T47D (cell line): Measurements from ENCODE around the gene CLCN7.
"Not testable (repeated sequence)": the region's sequence is repeated elsewhere in the genome, so short reads cannot be mapped to it uniquely, and the experiment has no call there.

Source experiments
- DNase-seq, 2 experiments: peaks; one replicate each; pipeline versions ENCODE4 v3.0.0 to v3.0.0-alpha.2; 2011 to 2012; ENCODE audit warnings: low read depth in 1 of 2, low spot score in 1 of 2
- JUND ChIP-seq: IDR thresholded peaks from 2 replicates; pipeline ENCODE4 v1.6.1; 2012; ENCODE audit warnings: low read depth
- in situ Hi-C: cut with HindIII; loops from 2 replicates; pipeline ENCODE4 v1.10.0; 2016; ENCODE audit warnings: low sequenced_read_pairs, low pct_unique_long_range_greater_than_20kb

Gene CLCN7

GRCh38 chr16:1491327-1491726 lies 16.5 kb upstream of the CLCN7 start:
- peak in 1 of 2 experiments; percentile 24 for DNase-seq
- in situ Hi-C loops, result no loop called here
- no peak for TF ChIP-seq JUND

GRCh38 chr16:1489077-1489476 lies 14.2 kb upstream of the CLCN7 start:
- no peak for TF ChIP-seq JUND
- no peak for DNase-seq
- in situ Hi-C loops, result no loop called here

- DNase-seq, result no peak
- no peak for TF ChIP-seq JUND
- in situ Hi-C loops, result no loop called here
These were observed 13.8 kb upstream of the CLCN7 start, which contains the start of gene PTX4 for GRCh38 chr16:1488619-1489018. TSS of gene PTX4 (minus strand) at chr16:1488944. CDS start at chr16:1488909, 35 bp downstream.

DNA sequence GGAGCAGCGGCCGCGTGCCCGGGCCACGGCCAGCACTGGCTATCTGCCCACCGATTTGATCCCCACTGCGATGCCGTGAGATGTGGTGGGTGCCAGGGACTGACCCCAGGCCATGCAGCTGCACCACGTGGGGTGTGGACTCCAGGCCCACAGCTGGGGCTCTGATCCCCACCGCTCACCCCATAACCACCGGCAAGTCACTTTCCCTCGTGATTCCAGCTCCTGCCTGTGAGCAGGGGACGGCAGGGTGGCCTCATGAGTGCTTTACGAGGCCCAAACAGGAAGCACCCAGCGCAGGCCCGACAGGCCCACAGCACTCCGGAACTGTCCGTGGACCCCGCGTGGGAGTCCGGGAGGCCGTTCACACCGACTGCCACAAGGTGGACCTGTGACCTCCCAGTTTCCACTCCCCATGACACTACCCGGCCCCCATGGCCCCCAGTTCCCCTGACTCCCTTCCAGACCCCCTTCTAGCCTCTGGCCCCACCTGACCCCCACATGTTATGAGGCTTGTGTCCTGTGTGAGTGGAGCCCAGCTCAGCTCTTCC lies 13.3 kb upstream of the CLCN7 start:
- in situ Hi-C loops, result no loop called here
- DNase-seq, result no peak
- TF ChIP-seq JUND, result no peak

- no peak for DNase-seq
- no peak for TF ChIP-seq JUND
- in situ Hi-C loops, result no loop called here
These were observed 12.7 kb upstream of the CLCN7 start for GRCh38 chr16:1487395-1488053.

DNA sequence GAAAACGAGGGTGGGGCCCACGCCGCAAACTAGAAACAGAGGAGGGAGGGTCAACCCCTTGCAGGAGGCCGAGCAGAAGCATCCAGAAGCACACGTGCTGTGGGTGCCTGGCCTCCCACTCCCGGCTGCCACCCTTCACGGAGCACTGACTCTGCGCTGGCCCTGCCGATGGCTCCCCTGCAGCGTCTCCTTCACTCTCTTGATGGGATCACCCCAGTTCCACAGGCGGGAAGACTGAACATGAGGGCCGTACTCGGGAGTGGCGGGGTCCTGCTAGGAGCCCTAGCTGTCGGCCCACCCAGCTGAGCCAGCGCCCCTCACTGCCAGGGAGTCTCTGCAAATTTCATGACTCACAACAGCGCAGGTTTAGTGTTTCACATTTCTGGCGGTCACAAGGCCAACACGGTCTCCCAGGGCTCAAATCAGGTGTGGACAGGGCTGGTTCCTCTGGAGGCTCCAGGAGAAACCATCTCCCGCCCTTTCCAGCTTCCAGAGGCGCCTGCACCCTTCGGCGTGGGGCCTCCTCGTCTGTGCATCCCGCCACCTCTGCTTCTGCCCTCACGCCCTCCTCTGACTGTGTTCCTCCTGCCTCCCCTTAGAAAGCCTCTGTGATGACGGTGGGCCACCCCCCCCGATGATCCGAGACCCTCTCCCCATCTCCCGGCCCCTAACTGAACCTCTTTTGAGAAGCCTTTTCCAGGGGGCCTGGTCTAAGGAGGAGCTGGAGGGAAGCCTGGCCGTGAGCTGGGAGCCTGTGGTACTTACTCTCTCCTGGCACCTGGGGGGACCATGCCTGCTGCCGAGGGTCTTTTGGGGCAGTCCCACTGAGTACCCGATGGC lies 11.9 kb upstream of the CLCN7 start:
- DNase-seq, result no peak
- in situ Hi-C loops, result no loop called here
- no peak for TF ChIP-seq JUND

DNA sequence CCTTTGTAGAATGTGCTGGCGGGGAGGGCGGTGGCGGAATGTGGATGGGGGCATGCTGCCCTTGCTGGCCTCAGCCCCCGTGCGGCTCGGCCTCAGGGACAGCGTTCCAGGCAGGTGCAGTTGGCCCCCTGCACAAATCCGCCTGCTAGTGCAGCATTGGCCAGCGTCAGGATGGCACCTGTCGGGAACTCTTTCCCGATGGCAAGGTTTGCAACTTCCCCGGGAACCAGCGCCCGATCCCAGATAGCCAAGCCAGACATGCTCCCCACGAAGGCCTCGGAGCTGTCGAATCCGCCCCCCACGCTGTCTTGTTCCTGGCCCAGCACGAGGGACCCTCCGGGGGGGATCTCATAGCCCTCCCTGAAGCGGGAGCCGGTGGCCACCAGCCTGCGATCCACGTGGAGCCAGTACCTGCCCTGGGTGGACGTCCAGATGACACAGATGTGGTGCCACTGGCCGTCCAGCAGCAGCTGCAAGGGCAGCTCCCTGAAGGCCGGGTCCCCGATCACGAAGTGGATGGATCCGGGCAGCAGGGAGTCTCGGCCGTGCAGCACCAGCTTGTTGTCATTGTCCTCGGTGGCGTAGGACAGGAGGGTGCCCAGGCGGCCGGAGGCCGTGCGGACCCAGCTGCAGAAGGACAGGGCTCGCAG lies 11.1 kb upstream of the CLCN7 start:
- DNase-seq, result no peak
- in situ Hi-C loops, result no loop called here
- TF ChIP-seq JUND, result no peak

- no peak for DNase-seq
- in situ Hi-C loops, result no loop called here
- TF ChIP-seq JUND, result no peak
These were observed 7.3 kb upstream of the CLCN7 start for GRCh38 chr16:1481906-1482835.

GRCh38 chr16:1478937-1479336 lies 4.1 kb upstream of the CLCN7 start:
- DNase-seq, in situ Hi-C loops: not testable (repeated sequence)

- no peak for TF ChIP-seq JUND
- DNase-seq, result no peak
- in situ Hi-C loops, result no loop called here
These were observed 2.2 kb upstream of the CLCN7 start for GRCh38 chr16:1477033-1477432.

DNA sequence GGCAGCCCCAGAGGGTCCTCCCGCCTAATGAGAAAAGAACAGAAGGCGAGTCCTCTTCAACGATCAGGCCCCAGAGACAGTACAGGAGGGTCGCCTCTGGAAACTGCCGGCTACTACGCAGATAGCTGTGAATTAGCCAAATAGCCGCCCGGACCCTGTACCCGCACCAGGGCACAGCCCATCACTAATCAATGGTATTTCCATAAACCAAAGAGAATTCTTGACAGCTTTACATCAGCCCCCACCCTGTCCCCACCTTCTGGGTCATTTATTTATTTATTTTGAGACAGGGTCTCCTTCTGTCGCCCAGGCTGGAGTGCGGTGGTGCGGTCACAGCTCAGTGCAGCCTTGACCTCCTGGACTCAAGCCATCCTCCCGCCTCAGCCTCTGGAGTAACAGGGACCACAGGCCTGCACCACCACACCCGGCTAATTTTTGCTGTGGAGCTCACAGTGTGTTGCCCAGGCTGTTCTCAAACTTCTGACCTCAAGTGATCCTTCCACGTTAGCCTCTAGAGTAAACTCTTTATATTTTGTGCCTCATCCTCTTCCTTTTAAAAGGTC lies 805 bp upstream of the CLCN7 start:
- DNase-seq, result no peak
- in situ Hi-C loops, result no loop called here
- no peak for TF ChIP-seq JUND
